Peyer's patch (tissue), 4 donors: ENCODE data around the gene PHYH.

Experiments
- CTCF ChIP-seq, 6 experiments: fragments of 450-650 bp in 4 of 6; fragments of 200-600 bp in 2 of 6; sonication (generic) in 1 of 6; IDR thresholded peaks; one replicate each; pipeline ENCODE4 v1.5.1; 2017 to 2019; ENCODE audit warnings: antibody characterized with exemption in 6 of 6, mild to moderate bottlenecking in 3 of 6, moderate library complexity in 1 of 6
- POLR2A ChIP-seq, 2 donors: fragments of 450-650 bp; IDR thresholded peaks; one replicate each; pipeline ENCODE4 v1.5.1; 2017; ENCODE audit warnings: antibody characterized with exemption in 2 of 2, mild to moderate bottlenecking in 2 of 2, moderate library complexity in 2 of 2

GRCh38 chr10:13247784-13248183 lies 52.1 kb downstream of the PHYH start:
- TF ChIP-seq CTCF (IDR thresholded peaks at IDR 0.05) (no peak), POLR2A (IDR thresholded peaks at IDR 0.05) (no peak)
